Colonic mucosa (tissue), 4 donors: Measurements from ENCODE around the gene ABCC10. TPM values are rescaled to one million over a fixed set of nuclear protein-coding genes. Genes with fewer than 3 reads are reported as not detected.
"Not testable (repeated sequence)": the region's sequence is repeated elsewhere in the genome, so short reads cannot be mapped to it uniquely, and the experiment has no call there.

Experiments used
- DNase-seq: peaks from one replicate; pipeline ENCODE4 v3.0.0-alpha.2; 2020
- H3K27ac ChIP-seq: fragments of 200-600 bp; one replicate; pipeline ENCODE4 v1.8.0; 2021
- H3K27me3 ChIP-seq: fragments of 200-600 bp; one replicate; pipeline ENCODE4 v1.8.0; 2021
- H3K36me3 ChIP-seq: fragments of 200-600 bp; one replicate; pipeline ENCODE4 v1.8.0; 2021
- H3K4me1 ChIP-seq: fragments of 200-600 bp; one replicate; pipeline ENCODE4 v1.8.0; 2021; ENCODE audit warnings: mild to moderate bottlenecking
- H3K4me3 ChIP-seq: fragments of 200-600 bp; one replicate; pipeline ENCODE4 v1.8.0; 2021
- H3K9ac ChIP-seq, 2 donors: one replicate each; pipeline ENCODE4 v1.7.0; 2013; ENCODE audit warnings: control low read depth in 2 of 2, low read depth in 2 of 2, low read length in 2 of 2
- H3K9me3 ChIP-seq: fragments of 200-600 bp; one replicate; pipeline ENCODE4 v1.8.0; 2021
- intact Hi-C: fragments of 100-400 bp; cut with DNase I; formaldehyde crosslinking; loops from one replicate; pipeline ENCODE4 v1.14.1; 2022
- total RNA-seq, 2 donors: library from RNA; stranded (reverse); fragmentation: NEBNext Ultra II Directional in 1 of 2; extraction: Animal tissue kit (Norgen Biotek cat#: 25700) in 1 of 2; gene quantifications; one replicate each; pipeline ENCODE4 v1.2.1, GENCODE V29; 2021
- TF ChIP-seq, protein P1 (sequence below): fragments of 200-600 bp; IDR thresholded peaks from one replicate; pipeline ENCODE4 v1.8.0; 2022; ENCODE audit warnings: antibody characterized with exemption, mild to moderate bottlenecking
- donor health status: healthy.
- donor health status: DM: no; HTN: no; CAD: no.
- donor health status: DM: no; HTN: no; CAD: no.

Gene ABCC10, protein sequence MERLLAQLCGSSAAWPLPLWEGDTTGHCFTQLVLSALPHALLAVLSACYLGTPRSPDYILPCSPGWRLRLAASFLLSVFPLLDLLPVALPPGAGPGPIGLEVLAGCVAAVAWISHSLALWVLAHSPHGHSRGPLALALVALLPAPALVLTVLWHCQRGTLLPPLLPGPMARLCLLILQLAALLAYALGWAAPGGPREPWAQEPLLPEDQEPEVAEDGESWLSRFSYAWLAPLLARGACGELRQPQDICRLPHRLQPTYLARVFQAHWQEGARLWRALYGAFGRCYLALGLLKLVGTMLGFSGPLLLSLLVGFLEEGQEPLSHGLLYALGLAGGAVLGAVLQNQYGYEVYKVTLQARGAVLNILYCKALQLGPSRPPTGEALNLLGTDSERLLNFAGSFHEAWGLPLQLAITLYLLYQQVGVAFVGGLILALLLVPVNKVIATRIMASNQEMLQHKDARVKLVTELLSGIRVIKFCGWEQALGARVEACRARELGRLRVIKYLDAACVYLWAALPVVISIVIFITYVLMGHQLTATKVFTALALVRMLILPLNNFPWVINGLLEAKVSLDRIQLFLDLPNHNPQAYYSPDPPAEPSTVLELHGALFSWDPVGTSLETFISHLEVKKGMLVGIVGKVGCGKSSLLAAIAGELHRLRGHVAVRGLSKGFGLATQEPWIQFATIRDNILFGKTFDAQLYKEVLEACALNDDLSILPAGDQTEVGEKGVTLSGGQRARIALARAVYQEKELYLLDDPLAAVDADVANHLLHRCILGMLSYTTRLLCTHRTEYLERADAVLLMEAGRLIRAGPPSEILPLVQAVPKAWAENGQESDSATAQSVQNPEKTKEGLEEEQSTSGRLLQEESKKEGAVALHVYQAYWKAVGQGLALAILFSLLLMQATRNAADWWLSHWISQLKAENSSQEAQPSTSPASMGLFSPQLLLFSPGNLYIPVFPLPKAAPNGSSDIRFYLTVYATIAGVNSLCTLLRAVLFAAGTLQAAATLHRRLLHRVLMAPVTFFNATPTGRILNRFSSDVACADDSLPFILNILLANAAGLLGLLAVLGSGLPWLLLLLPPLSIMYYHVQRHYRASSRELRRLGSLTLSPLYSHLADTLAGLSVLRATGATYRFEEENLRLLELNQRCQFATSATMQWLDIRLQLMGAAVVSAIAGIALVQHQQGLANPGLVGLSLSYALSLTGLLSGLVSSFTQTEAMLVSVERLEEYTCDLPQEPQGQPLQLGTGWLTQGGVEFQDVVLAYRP (N-terminal part only)
- 10 to 100 TPM; 22.9 to 33.9 TPM for total RNA-seq

DNA sequence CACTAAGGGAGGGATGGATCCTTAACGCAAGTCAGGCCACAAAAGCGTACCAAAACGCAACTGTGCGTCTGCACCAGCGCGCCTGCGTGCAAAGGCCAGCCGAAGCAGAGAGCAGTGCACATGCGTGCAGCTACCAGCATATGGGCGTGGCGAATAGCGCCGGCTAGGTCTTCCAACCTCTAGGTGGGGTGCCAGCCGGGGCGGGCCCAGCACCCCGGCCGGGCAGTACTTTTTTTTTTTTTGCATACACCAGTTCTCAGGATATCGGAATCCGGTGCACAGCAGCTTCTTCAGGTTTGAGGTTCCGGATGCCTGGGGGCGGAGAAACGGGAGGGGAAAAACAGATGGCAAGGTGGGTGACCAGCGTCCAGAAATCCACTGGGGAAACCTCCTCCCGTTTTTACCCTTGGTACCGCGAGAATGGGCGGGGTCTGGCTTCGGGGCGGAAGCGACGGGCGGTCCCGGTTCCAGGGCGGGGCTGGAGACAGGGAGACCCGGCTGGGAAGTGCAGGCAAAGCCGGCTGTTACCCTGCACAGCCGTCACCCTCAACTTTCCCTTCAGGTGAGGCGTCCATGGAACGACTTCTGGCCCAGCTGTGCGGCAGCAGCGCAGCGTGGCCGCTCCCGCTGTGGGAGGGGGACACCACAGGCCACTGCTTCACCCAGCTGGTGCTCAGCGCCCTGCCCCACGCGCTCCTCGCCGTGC, at the start of gene ABCC10:
Gene ABCC10, plus strand, starts transcription at position 136 of the 706 bp plus-strand sequence. Its CDS starts 438 bp downstream, at position 574.
- intact Hi-C loops: no loop called here
- TF ChIP-seq, protein P1, sequence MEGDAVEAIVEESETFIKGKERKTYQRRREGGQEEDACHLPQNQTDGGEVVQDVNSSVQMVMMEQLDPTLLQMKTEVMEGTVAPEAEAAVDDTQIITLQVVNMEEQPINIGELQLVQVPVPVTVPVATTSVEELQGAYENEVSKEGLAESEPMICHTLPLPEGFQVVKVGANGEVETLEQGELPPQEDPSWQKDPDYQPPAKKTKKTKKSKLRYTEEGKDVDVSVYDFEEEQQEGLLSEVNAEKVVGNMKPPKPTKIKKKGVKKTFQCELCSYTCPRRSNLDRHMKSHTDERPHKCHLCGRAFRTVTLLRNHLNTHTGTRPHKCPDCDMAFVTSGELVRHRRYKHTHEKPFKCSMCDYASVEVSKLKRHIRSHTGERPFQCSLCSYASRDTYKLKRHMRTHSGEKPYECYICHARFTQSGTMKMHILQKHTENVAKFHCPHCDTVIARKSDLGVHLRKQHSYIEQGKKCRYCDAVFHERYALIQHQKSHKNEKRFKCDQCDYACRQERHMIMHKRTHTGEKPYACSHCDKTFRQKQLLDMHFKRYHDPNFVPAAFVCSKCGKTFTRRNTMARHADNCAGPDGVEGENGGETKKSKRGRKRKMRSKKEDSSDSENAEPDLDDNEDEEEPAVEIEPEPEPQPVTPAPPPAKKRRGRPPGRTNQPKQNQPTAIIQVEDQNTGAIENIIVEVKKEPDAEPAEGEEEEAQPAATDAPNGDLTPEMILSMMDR: peak; percentile 14
- H3K4me3 ChIP-seq: peak within 1 kb of the TSS; percentile 94
- peak; percentile 97 for DNase-seq
- H3K9me3 ChIP-seq: no peaks in the 10 kb centered on the region
- H3K27me3 ChIP-seq: no peaks in the 10 kb centered on the region
- H3K4me1 ChIP-seq: peaks cover 5% of the 10 kb centered on the region
- peak within 1 kb of the TSS; percentile 86 for H3K27ac ChIP-seq
- H3K9ac ChIP-seq: peak within 1 kb of the TSS; percentile 76 to 98
- H3K36me3 ChIP-seq: no peaks in the 10 kb centered on the region

DNA sequence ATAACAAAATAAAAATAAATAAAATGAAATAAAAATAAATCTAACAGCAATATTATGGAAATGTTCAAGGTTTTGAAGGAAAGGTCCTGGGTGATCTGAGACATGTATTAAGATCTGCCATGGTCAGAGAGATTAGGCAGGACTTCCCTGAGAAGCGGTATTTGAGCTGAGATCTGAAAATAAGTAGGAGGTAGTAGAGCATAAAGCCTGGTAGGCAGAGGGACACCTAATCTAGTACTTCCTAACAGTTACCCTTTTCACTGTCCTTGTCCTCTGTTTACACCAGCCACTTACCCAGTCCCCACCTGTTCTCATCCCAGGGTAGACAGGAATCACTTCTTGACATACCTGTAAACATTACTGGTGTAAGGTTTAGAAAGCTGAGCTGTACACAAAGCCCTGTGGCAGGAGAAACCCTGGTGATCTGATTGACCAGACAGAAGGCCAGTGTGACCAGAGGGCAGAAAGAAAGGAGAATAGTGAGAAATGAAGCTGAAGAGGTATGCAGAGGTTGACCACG, 49.6 kb upstream of the ABCC10 start:
- Histone ChIP-seq H3K27ac (no peak overlapping the region), H3K9ac (no peak overlapping the region), H3K27me3 (no peaks in the 10 kb centered on the region), H3K4me3 (no peak overlapping the region), H3K9me3 (no peaks in the 10 kb centered on the region), H3K36me3 (no peaks in the 10 kb centered on the region), H3K4me1 (no peaks in the 10 kb centered on the region)
- intact Hi-C loops: no loop called here
- DNase-seq: no peak
- TF ChIP-seq, protein P1: no peak

DNA sequence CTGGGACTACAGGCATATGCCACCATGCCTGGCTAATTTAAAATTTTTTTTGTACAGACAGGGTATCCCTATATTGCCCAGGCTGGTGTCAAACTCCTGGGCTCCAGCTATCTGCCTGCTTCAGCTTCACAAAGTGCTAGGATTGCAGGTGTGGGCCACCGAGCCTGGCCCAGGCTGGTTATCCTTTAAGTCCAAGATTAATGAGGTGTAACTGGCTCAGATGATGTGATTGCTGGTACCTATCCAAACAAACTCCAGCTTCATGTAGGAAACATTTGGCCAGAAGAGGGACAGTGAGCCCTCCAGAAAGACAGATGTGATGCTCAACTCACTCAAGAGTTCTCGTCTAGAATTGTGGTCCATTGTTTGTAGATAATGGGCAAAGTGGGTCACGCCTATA, 48.7 kb upstream of the ABCC10 start:
- H3K4me1 ChIP-seq: no peaks in the 10 kb centered on the region
- H3K9me3 ChIP-seq: no peaks in the 10 kb centered on the region
- no peak for DNase-seq
- H3K27me3 ChIP-seq: no peaks in the 10 kb centered on the region
- no peak overlapping the region for H3K27ac ChIP-seq
- H3K4me3 ChIP-seq: no peak overlapping the region
- intact Hi-C loops: no loop called here
- TF ChIP-seq, protein P1: no peak
- no peak overlapping the region for H3K9ac ChIP-seq
- no peaks in the 10 kb centered on the region for H3K36me3 ChIP-seq

DNA sequence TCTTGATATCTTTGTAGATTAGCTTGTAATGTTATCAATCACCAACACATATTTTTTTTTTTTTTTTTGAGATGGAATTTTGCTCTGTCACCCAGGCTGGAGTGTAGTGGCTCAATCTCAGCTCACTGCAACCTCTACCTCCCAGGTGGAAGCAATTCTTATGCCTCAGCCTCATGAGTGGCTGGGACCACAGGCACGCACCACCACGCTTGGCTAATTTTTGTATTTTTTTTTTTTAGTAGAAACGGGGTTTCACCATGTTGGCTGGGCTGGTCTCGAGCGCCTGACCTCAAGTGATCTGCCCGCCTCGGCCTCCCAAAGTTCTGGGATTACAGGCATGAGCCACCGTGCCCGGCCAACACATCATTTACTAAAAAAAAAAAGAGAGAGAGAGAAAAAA, 46.5 kb upstream of the ABCC10 start:
- H3K27me3 ChIP-seq, H3K4me3 ChIP-seq, H3K9ac ChIP-seq, H3K27ac ChIP-seq, H3K4me1 ChIP-seq, DNase-seq, H3K36me3 ChIP-seq, H3K9me3 ChIP-seq, intact Hi-C loops: not testable (repeated sequence)

DNA sequence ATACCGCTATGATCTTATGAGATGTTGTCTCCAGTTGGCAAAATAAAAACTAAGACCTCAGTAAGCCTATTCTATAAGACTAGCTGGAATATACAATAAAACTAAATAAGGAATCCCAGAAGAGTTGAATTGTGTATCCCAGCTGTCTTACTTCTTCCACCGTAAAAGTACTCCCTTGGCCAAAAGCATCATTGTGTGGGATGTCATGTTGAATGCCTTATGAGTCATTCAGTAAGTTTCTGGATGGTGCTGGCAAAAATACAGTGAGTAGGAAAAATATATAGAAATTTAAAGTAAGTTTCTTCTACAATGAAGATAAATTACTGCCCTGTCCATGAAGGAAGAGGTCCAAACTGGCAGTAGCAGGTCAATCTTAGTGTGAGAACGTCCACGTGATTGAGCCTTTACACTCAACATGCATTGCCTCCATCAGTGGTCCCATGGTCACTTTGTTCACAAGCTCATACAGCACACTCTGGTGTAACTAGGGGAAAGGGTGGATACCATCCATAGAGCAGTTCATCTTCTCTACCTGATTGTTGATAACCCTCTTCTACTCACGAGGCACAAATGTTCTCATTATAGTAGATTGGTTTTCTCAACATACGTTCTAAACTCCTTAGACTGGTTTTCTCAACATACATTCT, 44.2 kb upstream of the ABCC10 start:
- no peak for DNase-seq
- Histone ChIP-seq H3K9me3 (no peaks in the 10 kb centered on the region), H3K36me3 (no peaks in the 10 kb centered on the region), H3K9ac (no peak overlapping the region), H3K27ac (peak overlapping the region; percentile 40), H3K27me3 (no peaks in the 10 kb centered on the region), H3K4me3 (no peak overlapping the region), H3K4me1 (no peaks in the 10 kb centered on the region)
- TF ChIP-seq, protein P1: no peak
- intact Hi-C loops: no loop called here
